Heart left ventricle (tissue), 16 donors: ENCODE data around the gene ZEB1. TPM values are rescaled to one million over a fixed set of nuclear protein-coding genes. Genes with fewer than 3 reads are reported as not detected.
"Not testable (repeated sequence)": the region's sequence is repeated elsewhere in the genome, so short reads cannot be mapped to it uniquely, and the experiment has no call there.

Experiments
- ATAC-seq, 4 donors: fragments of 200-7000 bp; cut with Tn5 transposase; one replicate each; pipeline ENCODE4 v1.9.1; 2020 to 2022; ENCODE audit warnings: moderate library complexity in 4 of 4, mild to moderate bottlenecking in 3 of 4, moderate number of reproducible peaks in 1 of 4
- DNase-seq, 5 donors: peaks; one replicate each; pipeline ENCODE4 v3.0.0-alpha.2; 2020
- H3K27ac ChIP-seq, 12 donors: fragments of 200-600 bp; sonication (generic) in 4 of 12; one replicate each; pipeline versions ENCODE4 v1.5.0 to v1.8.0; 2016 to 2022; ENCODE audit warnings: mild to moderate bottlenecking in 2 of 12
- H3K27me3 ChIP-seq, 9 donors: fragments of 200-600 bp; sonication (generic) in 2 of 9; one replicate each; pipeline versions ENCODE4 v1.5.1 to v1.8.0; 2016 to 2022; ENCODE audit warnings: mild to moderate bottlenecking in 3 of 9
- H3K36me3 ChIP-seq, 9 donors: fragments of 200-600 bp; sonication (generic) in 2 of 9; one replicate each; pipeline versions ENCODE4 v1.5.0 to v1.8.0; 2018 to 2022; ENCODE audit warnings: mild to moderate bottlenecking in 2 of 9
- H3K4me1 ChIP-seq, 12 donors: fragments of 200-600 bp; sonication (generic) in 4 of 12; one replicate each; pipeline versions ENCODE4 v1.5.0 to v1.8.0; 2016 to 2022; ENCODE audit warnings: mild to moderate bottlenecking in 3 of 12
- H3K4me3 ChIP-seq, 12 donors: fragments of 200-600 bp; sonication (generic) in 4 of 12; one replicate each; pipeline versions ENCODE4 v1.5.0 to v1.8.0; 2017 to 2022; ENCODE audit warnings: mild to moderate bottlenecking in 9 of 12, moderate library complexity in 4 of 12
- H3K9me3 ChIP-seq, 12 donors: fragments of 200-600 bp; sonication (generic) in 4 of 12; one replicate each; pipeline versions ENCODE4 v1.5.0 to v1.8.0; 2016 to 2022; ENCODE audit warnings: mild to moderate bottlenecking in 1 of 12
- POLR2A ChIP-seq, 2 donors: fragments of 450-650 bp; IDR thresholded peaks; one replicate each; pipeline ENCODE4 v1.6.1; 2017; ENCODE audit warnings: antibody characterized with exemption in 2 of 2, mild to moderate bottlenecking in 2 of 2, moderate library complexity in 2 of 2
- WGBS, 4 donors: extraction: QIAGEN DNeasy Blood & Tissue Kit in 2 of 4; methylation state at CpG; one replicate each; pipeline versions ENCODE4 v1.1.5 to v1.1.7; 2013 to 2018; 5-methylcytosine and 5-hydroxymethylcytosine counted together
- intact Hi-C, 10 donors: fragments of 100-400 bp; cut with DNase I; formaldehyde crosslinking; loops; one replicate each; pipeline versions ENCODE4 v1.11.1 to v1.14.2; 2022
- polyA plus RNA-seq, 2 donors: library from polyadenylated mRNA; stranded (reverse); fragments of 200-250 nt; gene quantifications; one replicate each; pipeline ENCODE4 v1.2.3, GENCODE V29; 2013
- total RNA-seq, 9 donors: library from RNA; depleted of rRNA in 2 of 9; stranded (reverse); fragments of >200 nt in 2 of 9; fragmentation: NEBNext Ultra II Directional in 3 of 9; extraction: Animal tissue kit (Norgen Biotek cat#: 25700) in 3 of 9; gene quantifications; one replicate each; pipeline versions ENCODE4 v1.1.0 to v1.2.4, GENCODE V29; 2016 to 2023
- TF ChIP-seq, protein P1 (sequence below), 12 donors: fragments of 200-600 bp; sonication (generic) in 4 of 12; IDR thresholded peaks; one replicate each; pipeline versions ENCODE4 v1.5.0 to v1.8.0; 2018 to 2022; ENCODE audit warnings: antibody characterized with exemption in 12 of 12, mild to moderate bottlenecking in 5 of 12
- donor health status: ischemic (EF 13 %, LVEDD 7.1; RV severe dilation, severe dysfunction).
- donor health status: healthy with polysubstance abuse.
- donor health status: DM: no; HTN: yes; CAD: no.
- donor health status: DM: no; HTN: no; CAD: no.
- donor health status: ischemic (EF 25% LVEDD 6.9; RV normal size, moderate dysfunction).
- donor health status: ischemic (EF 25% LVEDD 5.7; RV mildly dilated, moderate dysfunction).
- donor health status: healthy.
- donor health status: DM: yes; HTN: yes; CAD: no.
- donor health status: ischemic (EF 35%, LVEDD 5.7; RV mildly dilated, moderate dysfunction).
- donor health status: nonischemic (EF 11% LVEDD 7.7; RV severe dilation, severe dysfunction).
- donor health status: DM: yes; HTN: yes; CAD: no.
- donor health status: PGD.
- donor health status: ischemic (EF 29% LVEDD 5.4; RV normal size, mild dysfunction).
- donor health status: nonischemic (EF 23%, LVEDD 6.1; RV moderate dilation, normal function).

ZEB1 gene
- total and polyA plus RNA-seq, 11 donors: 15.4 to 135 (median 95.6) TPM

DNA sequence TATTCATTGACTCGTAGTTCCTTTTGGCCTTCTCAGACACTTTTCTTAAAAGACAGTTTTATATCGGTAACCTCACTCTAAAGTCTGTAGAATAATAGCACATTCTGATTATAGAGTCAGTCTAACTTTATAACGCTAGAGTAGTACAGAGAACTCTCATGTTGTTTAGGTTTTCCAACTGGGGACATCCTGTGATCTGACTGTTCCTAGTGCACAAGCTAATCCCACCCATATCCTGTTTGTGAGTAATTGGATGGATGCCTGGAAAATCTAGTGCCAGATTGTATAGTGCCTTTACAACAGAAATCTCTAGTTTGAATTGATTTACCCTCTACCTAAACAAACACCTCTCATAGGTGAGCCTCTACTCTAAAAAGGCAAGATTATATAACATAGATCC lies 107.4 kb downstream of the ZEB1 start:
- intact Hi-C loops: loop anchor here in 1 of 10 donors (5.0 kb wide), 1 partner anchor 104 kb away; no protein-coding TSS in a partner anchor
- 29 to 43% (median 36%) methylated on average over 3 of the region's 3 CpGs for WGBS, 4 donors
- Histone ChIP-seq H3K4me3 (no peak overlapping the region), H3K27ac (peak overlapping the region; percentile 40 to 83 (median 70)), H3K9me3 (peaks cover 0 to 15% (median 0%) of the 10 kb centered on the region in 12 donors), H3K27me3 (no peaks in the 10 kb centered on the region), H3K36me3 (no peaks in the 10 kb centered on the region), H3K4me1 (peaks cover 17 to 62% (median 47%) of the 10 kb centered on the region in 12 donors)
- TF ChIP-seq, protein P1, sequence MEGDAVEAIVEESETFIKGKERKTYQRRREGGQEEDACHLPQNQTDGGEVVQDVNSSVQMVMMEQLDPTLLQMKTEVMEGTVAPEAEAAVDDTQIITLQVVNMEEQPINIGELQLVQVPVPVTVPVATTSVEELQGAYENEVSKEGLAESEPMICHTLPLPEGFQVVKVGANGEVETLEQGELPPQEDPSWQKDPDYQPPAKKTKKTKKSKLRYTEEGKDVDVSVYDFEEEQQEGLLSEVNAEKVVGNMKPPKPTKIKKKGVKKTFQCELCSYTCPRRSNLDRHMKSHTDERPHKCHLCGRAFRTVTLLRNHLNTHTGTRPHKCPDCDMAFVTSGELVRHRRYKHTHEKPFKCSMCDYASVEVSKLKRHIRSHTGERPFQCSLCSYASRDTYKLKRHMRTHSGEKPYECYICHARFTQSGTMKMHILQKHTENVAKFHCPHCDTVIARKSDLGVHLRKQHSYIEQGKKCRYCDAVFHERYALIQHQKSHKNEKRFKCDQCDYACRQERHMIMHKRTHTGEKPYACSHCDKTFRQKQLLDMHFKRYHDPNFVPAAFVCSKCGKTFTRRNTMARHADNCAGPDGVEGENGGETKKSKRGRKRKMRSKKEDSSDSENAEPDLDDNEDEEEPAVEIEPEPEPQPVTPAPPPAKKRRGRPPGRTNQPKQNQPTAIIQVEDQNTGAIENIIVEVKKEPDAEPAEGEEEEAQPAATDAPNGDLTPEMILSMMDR (IDR thresholded peaks at IDR 0.05): no peak
- TF ChIP-seq POLR2A (IDR thresholded peaks at IDR 0.05): no peak
- DNase-seq: peak in 1 of 5 donors; percentile 52
- ATAC-seq: peak; percentile 75 to 90 (median 85)

DNA sequence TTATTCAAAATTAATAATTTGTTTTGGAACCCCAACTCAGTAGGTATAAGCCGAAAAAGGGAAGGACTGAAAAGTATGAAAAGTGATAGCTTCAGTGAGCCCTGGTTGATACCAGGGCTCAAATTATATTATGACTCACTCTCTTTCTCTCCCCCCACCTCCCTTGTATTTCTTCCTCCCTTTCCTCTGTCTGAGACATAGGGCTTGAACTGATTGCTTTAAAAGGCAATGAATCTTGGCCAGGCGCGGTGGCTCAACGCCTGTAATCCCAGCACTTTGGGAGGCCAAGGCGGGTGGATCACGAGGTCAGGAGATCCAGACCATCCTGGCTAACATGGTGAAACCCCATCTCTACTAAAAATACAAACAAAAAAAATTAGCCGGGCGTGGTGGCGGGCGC lies 108.3 kb downstream of the ZEB1 start:
- intact Hi-C loops: loop anchor here in 1 of 10 donors (5.0 kb wide), 1 partner anchor 105 kb away; no protein-coding TSS in a partner anchor
- not testable (repeated sequence) for H3K36me3 ChIP-seq, H3K27me3 ChIP-seq, H3K4me3 ChIP-seq
- DNase-seq (peak in 2 of 5 donors; percentile 21 to 30), ATAC-seq (peak; percentile 59 to 83 (median 81))
- Histone ChIP-seq H3K4me1 (peaks cover 17 to 57% (median 41%) of the 10 kb centered on the region in 12 donors), H3K9me3 (peaks cover 0 to 15% (median 0%) of the 10 kb centered on the region in 12 donors), H3K27ac (peak overlapping the region; percentile 27 to 83 (median 62))
- WGBS, 4 donors: 77 to 89% (median 84%) methylated on average over 10 of the region's 10 CpGs

DNA sequence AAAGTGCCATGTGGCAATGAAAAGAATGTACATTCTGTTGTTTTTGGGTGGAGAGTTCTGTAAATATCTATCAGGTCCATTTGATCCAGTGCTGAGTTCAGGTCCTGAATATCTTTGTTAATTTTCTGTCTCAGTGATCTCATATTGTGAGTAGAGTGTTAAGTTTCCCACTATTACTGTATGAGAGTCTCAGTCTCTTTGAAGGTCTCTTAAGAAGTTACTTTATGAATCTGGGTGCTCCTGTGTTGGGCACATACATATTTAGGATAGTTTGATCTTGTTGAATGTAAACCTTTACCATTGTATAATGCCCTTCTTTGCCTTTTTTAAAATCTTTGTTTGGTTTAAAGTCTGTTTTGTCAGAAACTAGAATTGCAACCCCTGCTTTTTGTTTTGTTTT lies 109.5 kb downstream of the ZEB1 start:
- DNase-seq, H3K27me3 ChIP-seq, ATAC-seq, H3K4me3 ChIP-seq, H3K36me3 ChIP-seq, H3K27ac ChIP-seq: not testable (repeated sequence)
- Histone ChIP-seq H3K9me3 (peaks cover 0 to 15% (median 0%) of the 10 kb centered on the region in 12 donors), H3K4me1 (peaks cover 17 to 58% (median 40%) of the 10 kb centered on the region in 12 donors)
- intact Hi-C loops: loop anchor here in 1 of 10 donors (5.0 kb wide), 1 partner anchor 106 kb away; no protein-coding TSS in a partner anchor

DNA sequence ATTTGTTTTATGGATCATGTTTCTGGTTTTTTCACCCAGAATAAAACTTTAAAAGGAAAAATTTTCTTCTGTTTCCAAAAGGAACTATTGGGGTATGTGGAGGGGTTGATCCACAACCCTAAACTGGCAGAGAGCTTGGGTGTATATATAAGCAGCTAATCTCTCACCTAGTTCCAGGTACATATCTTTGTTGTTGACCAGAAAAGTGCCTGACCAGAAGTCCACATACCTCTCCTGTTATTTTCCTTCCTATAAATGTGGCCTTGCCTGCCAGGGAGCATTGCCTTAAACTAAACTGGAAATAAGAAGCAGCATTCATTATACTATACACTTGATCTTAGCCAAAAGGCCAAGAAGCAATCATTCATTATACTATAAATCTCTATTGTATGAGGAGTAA lies 112.0 kb downstream of the ZEB1 start:
- peaks cover under 1 to 39% (median 18%) of the 10 kb centered on the region in 12 donors for H3K4me1 ChIP-seq
- ATAC-seq: no peak
- no peaks in the 10 kb centered on the region for H3K36me3 ChIP-seq
- no peak overlapping the region for H3K4me3 ChIP-seq
- intact Hi-C loops: no loop called here
- H3K9me3 ChIP-seq: peaks cover 0 to 27% (median under 1%) of the 10 kb centered on the region in 12 donors
- no peak for DNase-seq
- no peak overlapping the region for H3K27ac ChIP-seq
- TF ChIP-seq, protein P1 (IDR thresholded peaks at IDR 0.05): no peak
- TF ChIP-seq POLR2A (IDR thresholded peaks at IDR 0.05): no peak
- H3K27me3 ChIP-seq: no peaks in the 10 kb centered on the region

DNA sequence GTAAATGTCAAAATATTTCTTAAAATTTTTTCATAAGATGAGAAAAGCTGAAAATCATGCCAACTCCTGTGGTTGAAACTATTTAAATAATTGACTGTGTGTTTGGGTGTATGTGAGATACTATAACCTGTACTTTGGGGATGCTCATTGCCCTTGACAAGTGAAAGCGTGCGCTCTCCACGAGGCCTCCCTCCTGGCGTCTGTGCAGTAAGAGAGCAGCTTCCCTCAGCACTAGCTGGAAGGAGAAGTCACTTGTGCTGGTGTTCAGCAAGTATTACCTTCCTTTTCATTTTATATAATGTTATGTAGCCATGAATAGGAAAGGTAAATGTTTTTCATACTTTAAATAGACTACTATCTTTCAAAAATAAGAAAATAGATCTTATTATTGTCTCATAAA lies 118.9 kb downstream of the ZEB1 start:
- peak in 2 of 4 donors; percentile 41 to 73 for ATAC-seq
- intact Hi-C loops: no loop called here
- Histone ChIP-seq H3K9me3 (peaks cover 0 to 23% (median under 1%) of the 10 kb centered on the region in 12 donors), H3K4me3 (no peak overlapping the region), H3K27ac (no peak overlapping the region), H3K4me1 (peaks cover 0 to 26% (median 3%) of the 10 kb centered on the region in 12 donors), H3K36me3 (no peaks in the 10 kb centered on the region), H3K27me3 (no peaks in the 10 kb centered on the region)
- no peak for TF ChIP-seq POLR2A (IDR thresholded peaks at IDR 0.05)
- TF ChIP-seq, protein P1 (IDR thresholded peaks at IDR 0.05): no peak
- no peak for DNase-seq
- WGBS, 4 donors: 72 to 85% (median 78%) methylated on average over 4 of the region's 4 CpGs
